ENCODE results near the gene OR4D2. TPM values are rescaled to one million over a fixed set of nuclear protein-coding genes. Genes with fewer than 3 reads are reported as not detected.
A peak's percentile ranks its signal among the peaks of the same experiment; 100 is the strongest.

Gene OR4D2
- total and polyA plus RNA-seq, 2 of the 13 experiments (the other 11 are each of a cell fraction or from before 2014, with no cell fraction given) = not detected

DNA sequence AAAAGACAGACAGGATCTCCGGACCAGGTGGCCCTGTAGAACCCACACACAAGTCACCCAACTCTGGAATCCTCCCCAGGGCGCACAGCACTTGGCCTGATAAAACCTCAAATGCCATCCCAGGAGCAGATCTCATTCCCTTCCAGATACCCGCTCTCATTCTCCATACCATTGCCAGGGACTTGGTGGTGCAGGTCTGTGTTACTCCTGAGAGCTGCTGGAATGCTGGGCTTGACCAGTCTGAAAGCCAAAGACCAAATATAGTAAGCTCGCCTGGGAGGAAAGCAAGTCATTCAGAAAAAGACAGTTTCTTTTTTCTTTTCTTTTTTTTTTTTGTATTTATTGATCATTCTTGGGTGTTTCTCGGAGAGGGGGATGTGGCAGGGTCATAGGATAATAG, 41.6 kb downstream of the OR4D2 start (continued):
- TF ChIP-seq TAF15 (IDR thresholded peaks at IDR 0.05; ENCODE audit: low read depth, low read length, poor library complexity, severe bottlenecking) (no peak), ZMYM4 (CRISPR knock-in tag; IDR thresholded peaks at IDR 0.05) (no peak), HOXA7 (CRISPR knock-in tag; IDR thresholded peaks at IDR 0.05) (no peak), POLR2AphosphoS5 (IDR thresholded peaks at IDR 0.05; ENCODE audit: low read depth, low read length) (no peak), KDM4B (CRISPR knock-in tag; IDR thresholded peaks at IDR 0.05) (no peak), ZNF776 (CRISPR knock-in tag; IDR thresholded peaks at IDR 0.05) (no peak), MTA3 (CRISPR knock-in tag; IDR thresholded peaks at IDR 0.05) (no peak), ZNF337 (CRISPR knock-in tag; IDR thresholded peaks at IDR 0.05; ENCODE audit: borderline replicate concordance, low read depth) (no peak)
- TF ChIP-seq, protein P1, sequence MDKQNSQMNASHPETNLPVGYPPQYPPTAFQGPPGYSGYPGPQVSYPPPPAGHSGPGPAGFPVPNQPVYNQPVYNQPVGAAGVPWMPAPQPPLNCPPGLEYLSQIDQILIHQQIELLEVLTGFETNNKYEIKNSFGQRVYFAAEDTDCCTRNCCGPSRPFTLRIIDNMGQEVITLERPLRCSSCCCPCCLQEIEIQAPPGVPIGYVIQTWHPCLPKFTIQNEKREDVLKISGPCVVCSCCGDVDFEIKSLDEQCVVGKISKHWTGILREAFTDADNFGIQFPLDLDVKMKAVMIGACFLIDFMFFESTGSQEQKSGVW (CRISPR knock-in tag; IDR thresholded peaks at IDR 0.05; ENCODE audit: borderline replicate concordance) = no peak
- TF ChIP-seq, protein P2, sequence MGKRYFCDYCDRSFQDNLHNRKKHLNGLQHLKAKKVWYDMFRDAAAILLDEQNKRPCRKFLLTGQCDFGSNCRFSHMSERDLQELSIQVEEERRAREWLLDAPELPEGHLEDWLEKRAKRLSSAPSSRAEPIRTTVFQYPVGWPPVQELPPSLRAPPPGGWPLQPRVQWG (CRISPR knock-in tag; IDR thresholded peaks at IDR 0.05; ENCODE audit: borderline replicate concordance, low read depth) = no peak

DNA sequence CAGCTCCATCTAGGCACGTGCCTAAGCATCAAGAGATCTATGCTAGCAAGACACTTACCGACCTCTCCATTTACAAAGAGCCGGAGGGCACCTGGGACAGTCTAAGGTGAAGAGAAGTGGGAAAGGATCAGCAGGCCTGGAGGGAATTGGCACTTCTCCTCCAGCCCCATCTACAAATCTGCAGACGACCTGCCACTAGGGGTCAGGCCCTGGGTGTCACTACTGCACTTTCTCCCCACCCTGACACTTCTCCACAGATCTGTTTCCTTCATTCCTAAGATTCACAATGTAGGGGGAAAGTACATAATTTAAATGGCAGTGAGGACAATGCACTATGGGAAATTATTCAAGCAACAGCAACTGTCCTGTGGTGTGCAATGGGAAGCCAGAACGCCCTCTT, 44.1 kb downstream of the OR4D2 start:
- in situ Hi-C loops (cut with HindIII; ENCODE audit: extremely low pct_ligation_motif_present, low pct_unique_long_range_greater_than_20kb) (no loop called here), intact Hi-C loops (cut with micrococcal nuclease; ENCODE audit: unreplicated experiment) (no loop called here)
- Histone ChIP-seq H3K9ac (ENCODE audit: insufficient read depth, low read depth, low read length) (no peak overlapping the region), H3K27me3 (ENCODE audit: control insufficient read depth in 1 of 2, insufficient read depth in 2 of 2, low read length in 2 of 2) (no peaks in the 10 kb centered on the region), H3K27ac (ENCODE audit: extremely low read length, insufficient read depth, low read length) (no peak overlapping the region), H3K4me3 (replicated peaks in 1 of 3; ENCODE audit: insufficient read depth in 1 of 3, low read depth in 2 of 3, low read length in 3 of 3) (no peak overlapping the region), H3K79me2 (ENCODE audit: insufficient read depth, low read length) (no peaks in the 10 kb centered on the region), H3K4me1 (ENCODE audit: insufficient read depth, low read length) (no peaks in the 10 kb centered on the region), H3K4me2 (ENCODE audit: low read depth, low read length) (no peak overlapping the region), H2AFZ (ENCODE audit: low read length) (no peak overlapping the region), H4K20me1 (ENCODE audit: insufficient read depth, low read length) (no peaks in the 10 kb centered on the region), H3K9me3 (ENCODE audit: low read length) (no peaks in the 10 kb centered on the region), H3K36me3 (replicated peaks in 1 of 2; ENCODE audit: control insufficient read depth in 1 of 2, insufficient read depth in 2 of 2, low read length in 2 of 2) (peaks cover 18 to 59% of the 10 kb centered on the region in 2 experiments)
- no TSS peak for BruUV-seq (replicated peaks)
- 87% methylated on average over 5 of the region's 5 CpGs for WGBS (ENCODE audit: low lambda C conversion rate)
- ChIA-PET CTCF (ENCODE audit: low intra/inter-chr PET ratio, low total read pairs) (no interaction called here), POLR2A (no interaction called here)
- ATAC-seq (peak; percentile 59), DNase-seq (ENCODE audit: low spot score) (no peak), FAIRE-seq (peak; percentile 66)
- TF ChIP-seq, protein P3, sequence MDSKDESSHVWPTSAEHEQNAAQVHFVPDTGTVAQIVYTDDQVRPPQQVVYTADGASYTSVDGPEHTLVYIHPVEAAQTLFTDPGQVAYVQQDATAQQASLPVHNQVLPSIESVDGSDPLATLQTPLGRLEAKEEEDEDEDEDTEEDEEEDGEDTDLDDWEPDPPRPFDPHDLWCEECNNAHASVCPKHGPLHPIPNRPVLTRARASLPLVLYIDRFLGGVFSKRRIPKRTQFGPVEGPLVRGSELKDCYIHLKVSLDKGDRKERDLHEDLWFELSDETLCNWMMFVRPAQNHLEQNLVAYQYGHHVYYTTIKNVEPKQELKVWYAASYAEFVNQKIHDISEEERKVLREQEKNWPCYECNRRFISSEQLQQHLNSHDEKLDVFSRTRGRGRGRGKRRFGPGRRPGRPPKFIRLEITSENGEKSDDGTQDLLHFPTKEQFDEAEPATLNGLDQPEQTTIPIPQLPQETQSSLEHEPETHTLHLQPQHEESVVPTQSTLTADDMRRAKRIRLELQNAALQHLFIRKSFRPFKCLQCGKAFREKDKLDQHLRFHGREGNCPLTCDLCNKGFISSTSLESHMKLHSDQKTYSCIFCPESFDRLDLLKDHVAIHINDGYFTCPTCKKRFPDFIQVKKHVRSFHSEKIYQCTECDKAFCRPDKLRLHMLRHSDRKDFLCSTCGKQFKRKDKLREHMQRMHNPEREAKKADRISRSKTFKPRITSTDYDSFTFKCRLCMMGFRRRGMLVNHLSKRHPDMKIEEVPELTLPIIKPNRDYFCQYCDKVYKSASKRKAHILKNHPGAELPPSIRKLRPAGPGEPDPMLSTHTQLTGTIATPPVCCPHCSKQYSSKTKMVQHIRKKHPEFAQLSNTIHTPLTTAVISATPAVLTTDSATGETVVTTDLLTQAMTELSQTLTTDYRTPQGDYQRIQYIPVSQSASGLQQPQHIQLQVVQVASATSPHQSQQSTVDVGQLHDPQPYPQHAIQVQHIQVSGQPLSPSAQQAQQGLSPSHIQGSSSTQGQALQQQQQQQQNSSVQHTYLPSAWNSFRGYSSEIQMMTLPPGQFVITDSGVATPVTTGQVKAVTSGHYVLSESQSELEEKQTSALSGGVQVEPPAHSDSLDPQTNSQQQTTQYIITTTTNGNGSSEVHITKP (CRISPR knock-in tag; IDR thresholded peaks at IDR 0.05; ENCODE audit: low read depth) = no peak
- TF ChIP-seq, protein P4, sequence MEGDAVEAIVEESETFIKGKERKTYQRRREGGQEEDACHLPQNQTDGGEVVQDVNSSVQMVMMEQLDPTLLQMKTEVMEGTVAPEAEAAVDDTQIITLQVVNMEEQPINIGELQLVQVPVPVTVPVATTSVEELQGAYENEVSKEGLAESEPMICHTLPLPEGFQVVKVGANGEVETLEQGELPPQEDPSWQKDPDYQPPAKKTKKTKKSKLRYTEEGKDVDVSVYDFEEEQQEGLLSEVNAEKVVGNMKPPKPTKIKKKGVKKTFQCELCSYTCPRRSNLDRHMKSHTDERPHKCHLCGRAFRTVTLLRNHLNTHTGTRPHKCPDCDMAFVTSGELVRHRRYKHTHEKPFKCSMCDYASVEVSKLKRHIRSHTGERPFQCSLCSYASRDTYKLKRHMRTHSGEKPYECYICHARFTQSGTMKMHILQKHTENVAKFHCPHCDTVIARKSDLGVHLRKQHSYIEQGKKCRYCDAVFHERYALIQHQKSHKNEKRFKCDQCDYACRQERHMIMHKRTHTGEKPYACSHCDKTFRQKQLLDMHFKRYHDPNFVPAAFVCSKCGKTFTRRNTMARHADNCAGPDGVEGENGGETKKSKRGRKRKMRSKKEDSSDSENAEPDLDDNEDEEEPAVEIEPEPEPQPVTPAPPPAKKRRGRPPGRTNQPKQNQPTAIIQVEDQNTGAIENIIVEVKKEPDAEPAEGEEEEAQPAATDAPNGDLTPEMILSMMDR (CRISPR knock-in tag; IDR thresholded peaks at IDR 0.05) = 0 out of 2 replicates have a peak, but pooled peaks have one; percentile 15
- TF ChIP-seq, protein P5, sequence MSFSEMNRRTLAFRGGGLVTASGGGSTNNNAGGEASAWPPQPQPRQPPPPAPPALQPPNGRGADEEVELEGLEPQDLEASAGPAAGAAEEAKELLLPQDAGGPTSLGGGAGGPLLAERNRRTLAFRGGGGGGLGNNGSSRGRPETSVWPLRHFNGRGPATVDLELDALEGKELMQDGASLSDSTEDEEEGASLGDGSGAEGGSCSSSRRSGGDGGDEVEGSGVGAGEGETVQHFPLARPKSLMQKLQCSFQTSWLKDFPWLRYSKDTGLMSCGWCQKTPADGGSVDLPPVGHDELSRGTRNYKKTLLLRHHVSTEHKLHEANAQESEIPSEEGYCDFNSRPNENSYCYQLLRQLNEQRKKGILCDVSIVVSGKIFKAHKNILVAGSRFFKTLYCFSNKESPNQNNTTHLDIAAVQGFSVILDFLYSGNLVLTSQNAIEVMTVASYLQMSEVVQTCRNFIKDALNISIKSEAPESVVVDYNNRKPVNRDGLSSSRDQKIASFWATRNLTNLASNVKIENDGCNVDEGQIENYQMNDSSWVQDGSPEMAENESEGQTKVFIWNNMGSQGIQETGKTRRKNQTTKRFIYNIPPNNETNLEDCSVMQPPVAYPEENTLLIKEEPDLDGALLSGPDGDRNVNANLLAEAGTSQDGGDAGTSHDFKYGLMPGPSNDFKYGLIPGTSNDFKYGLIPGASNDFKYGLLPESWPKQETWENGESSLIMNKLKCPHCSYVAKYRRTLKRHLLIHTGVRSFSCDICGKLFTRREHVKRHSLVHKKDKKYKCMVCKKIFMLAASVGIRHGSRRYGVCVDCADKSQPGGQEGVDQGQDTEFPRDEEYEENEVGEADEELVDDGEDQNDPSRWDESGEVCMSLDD (CRISPR knock-in tag; IDR thresholded peaks at IDR 0.05; ENCODE audit: borderline replicate concordance) = no peak
- TF ChIP-seq CEBPB (IDR thresholded peaks at IDR 0.05; ENCODE audit: borderline replicate concordance, low read depth, low read length) = no peak

Measured in HepG2 (cell line).